MCF 10A (cell line): Measurements from ENCODE around the gene FANCD2. TPM values are rescaled to one million over a fixed set of nuclear protein-coding genes. Genes with fewer than 3 reads are reported as not detected.

Experiments used
- BruUV-seq: library from RNA; stranded (reverse); fragments of 400-500 nt; replicated peaks from 2 replicates; lab custom pipeline; 2021; lab: Mats Ljungman, UMichigan
- CTCF ChIA-PET: fragments of 300-600 bp; sonication (Branson Sonifier 250); formaldehyde crosslinking; extraction: SDS; loops from one replicate; lab custom pipeline; 2021; ENCODE audit warnings: antibody characterized with exemption, inconsistent platforms; lab: Yijun Ruan, JAX
- POLR2A ChIA-PET: fragments of 300-600, 350-650 bp; sonication (Branson Sonifier 250); formaldehyde crosslinking; extraction: SDS; loops from one replicate; lab custom pipeline; 2020; ENCODE audit warnings: antibody characterized with exemption, inconsistent platforms; lab: Yijun Ruan, JAX
- DNase-seq: peaks from one replicate; pipeline ENCODE4 v3.0.0-alpha.2; 2018; ENCODE audit not compliant: unreplicated experiment
- H3K27ac Mint-ChIP-seq: one replicate; pipeline ENCODE4 v1.8.0; 2022; ENCODE audit warnings: mild to moderate bottlenecking, low read depth, mixed read lengths; ENCODE audit not compliant: unreplicated experiment
- H3K27me3 Mint-ChIP-seq: one replicate; pipeline ENCODE4 v1.8.0; 2022; ENCODE audit warnings: mixed read lengths; ENCODE audit not compliant: insufficient read depth, unreplicated experiment
- H3K36me3 Mint-ChIP-seq: one replicate; pipeline ENCODE4 v1.8.0; 2022; ENCODE audit warnings: mild to moderate bottlenecking, moderate library complexity, mixed read lengths; ENCODE audit not compliant: insufficient read depth, unreplicated experiment
- H3K4me1 Mint-ChIP-seq: one replicate; pipeline ENCODE4 v1.8.0; 2022; ENCODE audit warnings: mixed read lengths; ENCODE audit not compliant: insufficient read depth, unreplicated experiment
- H3K4me3 Mint-ChIP-seq: one replicate; pipeline ENCODE4 v1.8.0; 2022; ENCODE audit warnings: mild to moderate bottlenecking, moderate library complexity, mixed read lengths; ENCODE audit not compliant: unreplicated experiment
- H3K9me3 Mint-ChIP-seq: one replicate; pipeline ENCODE4 v1.8.0; 2022; ENCODE audit warnings: mixed read lengths; ENCODE audit not compliant: unreplicated experiment
- CTCF ChIP-seq: fragments of 200-600 bp; IDR thresholded peaks from one replicate; pipeline ENCODE4 v1.8.0; 2022; ENCODE audit warnings: antibody characterized with exemption, mild to moderate bottlenecking; ENCODE audit not compliant: unreplicated experiment
- intact Hi-C: fragments of 100-400 bp; cut with micrococcal nuclease; formaldehyde crosslinking; loops from 2 replicates; pipeline ENCODE4 v1.14.1; 2022
- total RNA-seq: library from RNA; stranded (reverse); gene quantifications from 2 replicates; pipeline ENCODE4 v1.2.3, GENCODE V29; 2022

FANCD2 gene
- total RNA-seq, 1 experiment from 2014 or later: 24.6 TPM

DNA sequence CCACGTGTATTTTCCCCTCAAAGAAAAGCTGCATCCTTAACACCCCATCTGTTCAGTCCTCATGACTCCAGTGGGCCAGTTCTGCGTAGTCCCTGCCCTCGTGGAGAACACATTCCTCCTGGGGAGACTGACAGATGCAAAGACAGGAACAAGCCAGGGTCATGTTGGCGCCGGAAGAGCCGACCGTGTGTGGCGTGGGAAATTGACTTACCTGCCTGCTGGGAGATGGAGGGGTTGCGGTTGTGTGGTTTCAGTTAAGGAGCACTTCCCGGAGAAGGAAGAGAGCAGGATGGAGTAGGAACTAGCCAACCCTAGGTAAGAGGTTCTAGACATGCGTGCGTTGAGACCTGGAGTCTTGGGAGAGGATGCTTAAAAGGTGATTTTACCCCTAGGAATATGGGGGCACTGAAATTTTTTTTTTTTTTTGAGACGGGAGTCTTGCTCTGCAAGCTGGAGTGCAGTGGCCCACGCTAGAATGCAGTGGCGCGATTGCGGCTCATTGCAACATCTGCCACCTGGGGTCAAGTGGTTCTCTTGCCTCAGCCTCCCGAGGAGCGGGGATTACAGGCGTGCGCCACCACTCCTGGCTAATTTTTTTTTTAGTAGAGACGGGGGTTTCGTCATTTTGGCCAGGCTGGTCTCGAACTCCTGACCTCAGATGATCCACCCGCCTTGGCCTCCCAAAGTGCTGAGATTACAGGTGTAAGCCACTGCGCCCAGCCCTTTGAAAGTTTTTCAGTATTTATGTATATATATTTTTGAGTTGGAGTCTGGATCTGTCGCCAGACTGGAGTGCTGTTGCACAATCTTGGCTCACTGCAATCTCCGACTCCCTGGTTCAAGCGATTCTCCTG lies 116.7 kb downstream of the FANCD2 start:
- Mint-ChIP-seq H3K4me1 (peaks cover 6% of the 10 kb centered on the region), H3K9me3 (no peaks in the 10 kb centered on the region), H3K4me3 (peak overlapping the region; percentile 86), H3K27ac (peak overlapping the region; percentile 92), H3K36me3 (peaks cover 55% of the 10 kb centered on the region), H3K27me3 (no peaks in the 10 kb centered on the region)
- BruUV-seq: no TSS peak
- CTCF ChIA-PET: interaction anchor here (0.7 kb wide), 2 partner anchors 9 to 81 kb away, joined by 3 to 4 read pairs; no protein-coding TSS in a partner anchor
- intact Hi-C loops: loop anchor here (2.0 kb wide), 1 partner anchor 82 kb away; no protein-coding TSS in a partner anchor
- POLR2A ChIA-PET: interaction anchor here (0.7 to 3.8 kb wide), 6 partner anchors 50 to 1568 kb away, joined by 3 to 41 read pairs (median 4); partner anchors contain the start of gene RPUSD3
- DNase-seq: peak; percentile 38
- no peak for TF ChIP-seq CTCF

DNA sequence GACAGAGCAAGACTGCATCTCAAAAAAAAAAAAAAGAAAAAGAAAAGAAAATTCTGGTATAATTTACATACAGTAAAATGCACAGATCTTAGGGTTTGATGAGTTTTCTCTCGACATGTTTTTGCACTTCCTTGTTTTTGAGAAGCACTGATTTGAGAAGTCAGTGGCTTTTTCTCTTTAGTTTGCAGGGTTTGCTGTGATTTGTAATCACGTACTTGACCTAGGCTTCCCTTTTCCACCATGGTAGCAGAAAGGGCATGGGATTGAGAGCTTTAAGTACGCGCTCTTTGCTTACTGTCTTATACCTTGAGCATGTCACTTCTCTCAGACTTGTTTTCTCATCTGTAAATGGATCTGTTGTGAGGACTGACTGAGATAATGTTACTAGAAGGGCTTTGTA lies 119.4 kb downstream of the FANCD2 start:
- H3K27ac Mint-ChIP-seq: no peak overlapping the region
- no TSS peak for BruUV-seq
- peaks cover 82% of the 10 kb centered on the region for H3K36me3 Mint-ChIP-seq
- no peaks in the 10 kb centered on the region for H3K27me3 Mint-ChIP-seq
- H3K4me3 Mint-ChIP-seq: no peak overlapping the region
- H3K9me3 Mint-ChIP-seq: no peaks in the 10 kb centered on the region
- POLR2A ChIA-PET: interaction anchor here (0.6 kb wide), 1 partner anchor 53 kb away, joined by 4 read pairs; no protein-coding TSS in a partner anchor
- no peak for TF ChIP-seq CTCF
- intact Hi-C loops: no loop called here
- CTCF ChIA-PET: interaction anchor here (0.6 to 0.7 kb wide), 2 partner anchors 11 to 12 kb away, joined by 3 read pairs; no protein-coding TSS in a partner anchor
- no peak for DNase-seq
- peaks cover 6% of the 10 kb centered on the region for H3K4me1 Mint-ChIP-seq

GRCh38 chr3:10149226-10149625 lies 123.0 kb downstream of the FANCD2 start:
- Mint-ChIP-seq H3K4me3 (no peak overlapping the region), H3K27ac (no peak overlapping the region), H3K9me3 (no peaks in the 10 kb centered on the region), H3K36me3 (peaks cover 99% of the 10 kb centered on the region), H3K4me1 (no peaks in the 10 kb centered on the region), H3K27me3 (no peaks in the 10 kb centered on the region)
- intact Hi-C loops: no loop called here
- POLR2A ChIA-PET: interaction anchor here (0.7 kb wide), 1 partner anchor 8 kb away, joined by 4 read pairs; no protein-coding TSS in a partner anchor
- TF ChIP-seq CTCF: no peak
- BruUV-seq: no TSS peak
- DNase-seq: no peak
- CTCF ChIA-PET: interaction anchor here (0.7 kb wide), 2 partner anchors 78 to 151 kb away, joined by 3 read pairs; no protein-coding TSS in a partner anchor

GRCh38 chr3:10150987-10151386 lies 124.8 kb downstream of the FANCD2 start:
- Mint-ChIP-seq H3K4me3 (no peak overlapping the region), H3K27me3 (no peaks in the 10 kb centered on the region), H3K36me3 (peaks cover 98% of the 10 kb centered on the region), H3K4me1 (no peaks in the 10 kb centered on the region), H3K27ac (no peak overlapping the region), H3K9me3 (no peaks in the 10 kb centered on the region)
- no peak for DNase-seq
- ChIA-PET CTCF (interaction anchor here (0.6 to 0.8 kb wide), 2 partner anchors 27 to 110 kb away, joined by 4 read pairs; no protein-coding TSS in a partner anchor), POLR2A (interaction anchor here (0.9 to 1.1 kb wide), 3 partner anchors 10 to 71 kb away, joined by 3 read pairs; partner anchors contain the start of gene VHL)
- no peak for TF ChIP-seq CTCF
- BruUV-seq: no TSS peak
- intact Hi-C loops: no loop called here
